H1 (cell line): Measurements from ENCODE around the gene FKBP10. TPM values are rescaled to one million over a fixed set of nuclear protein-coding genes. Genes with fewer than 3 reads are reported as not detected.

Experiments used
- CTCF ChIA-PET: fragments of 300-600 bp; sonication (Branson Sonifier 250); formaldehyde crosslinking; loops from one replicate; lab custom pipeline; 2021; ENCODE audit not compliant: partially characterized antibody; lab: Charles Lee
- POLR2A ChIA-PET: fragments of 300-600 bp; sonication (Branson Sonifier 250); formaldehyde crosslinking; loops from one replicate; lab custom pipeline; 2021; ENCODE audit warnings: inconsistent platforms; ENCODE audit not compliant: partially characterized antibody; lab: Charles Lee
- DNase-seq, 2 experiments: peaks; one replicate each; pipeline versions ENCODE4 v3.0.0 to v3.0.0-alpha.2; 2010 to 2022; ENCODE audit warnings: low spot score in 2 of 2, low read depth in 1 of 2, mixed read lengths in 1 of 2
- FAIRE-seq: peaks from 2 replicates; lab custom pipeline; 2011; peaks lifted over from hg19 to GRCh38; lab: Jason Lieb, UNC
- H2AFZ ChIP-seq: 2 replicates; pipeline ENCODE4 v1.8.1; 2012; ENCODE audit warnings: low read length, inconsistent platforms
- H2AK5ac ChIP-seq: 2 replicates; pipeline ENCODE4 v1.6.1; 2013; ENCODE audit warnings: low read depth, low read length
- H2BK120ac ChIP-seq: replicated peaks from 2 replicates; pipeline ENCODE3; 2013; ENCODE audit warnings: low read depth, low read length, inconsistent platforms
- H2BK12ac ChIP-seq: 2 replicates; pipeline ENCODE4 v1.6.1; 2013; ENCODE audit warnings: low read depth, low read length
- H2BK15ac ChIP-seq: 2 replicates; pipeline ENCODE4 v1.6.1; 2013; ENCODE audit warnings: low read length
- H2BK20ac ChIP-seq: 2 replicates; pipeline ENCODE4 v1.6.1; 2013; ENCODE audit warnings: low read length
- H2BK5ac ChIP-seq: 2 replicates; pipeline ENCODE4 v1.6.1; 2013; ENCODE audit warnings: low read depth, low read length
- H3K14ac ChIP-seq: 2 replicates; pipeline ENCODE4 v1.6.1; 2013; ENCODE audit warnings: inconsistent platforms; ENCODE audit not compliant: insufficient read length
- H3K18ac ChIP-seq: 2 replicates; pipeline ENCODE4 v1.6.1; 2013; ENCODE audit warnings: low read length; ENCODE audit errors: extremely low read depth
- H3K23ac ChIP-seq: 2 replicates; pipeline ENCODE4 v1.6.1; 2013; ENCODE audit warnings: inconsistent platforms; ENCODE audit not compliant: insufficient read length
- H3K23me2 ChIP-seq: 2 replicates; pipeline ENCODE4 v1.6.1; 2013; ENCODE audit warnings: low read depth, low read length
- H3K27ac ChIP-seq: 2 replicates; pipeline ENCODE4 v1.6.1; 2011; ENCODE audit warnings: low read depth, low read length, inconsistent platforms
- H3K27me3 ChIP-seq, 4 experiments: replicated peaks in 1 of 4; 1 replicate in 1 of 4; 2 replicates in 3 of 4; pipeline versions ENCODE4 v1.6.1 to v1.8.1; 2011 to 2013; ENCODE audit warnings: low read length in 3 of 4, mild to moderate bottlenecking in 3 of 4, inconsistent platforms in 2 of 4, mixed read lengths in 2 of 4, moderate library complexity in 1 of 4; ENCODE audit not compliant: control insufficient read depth in 3 of 4, insufficient read depth in 3 of 4; ENCODE audit errors: extremely low read depth in 1 of 4
- H3K36me3 ChIP-seq, 4 experiments: 2 replicates each; pipeline versions ENCODE4 v1.6.1 to v1.8.1; 2011 to 2013; ENCODE audit warnings: mild to moderate bottlenecking in 4 of 4, low read length in 3 of 4, moderate library complexity in 2 of 4, control low read depth in 1 of 4, inconsistent platforms in 1 of 4; ENCODE audit not compliant: insufficient read depth in 4 of 4, control insufficient read depth in 2 of 4
- H3K4ac ChIP-seq: replicated peaks from 2 replicates; pipeline ENCODE3; 2013; ENCODE audit warnings: low read length, low read depth, mixed read lengths, inconsistent platforms; ENCODE audit not compliant: insufficient read length
- H3K4me1 ChIP-seq, 4 experiments: replicated peaks in 1 of 4; 1 replicate in 1 of 4; 2 replicates in 3 of 4; pipeline versions ENCODE4 v1.6.1 to v1.8.1; 2011 to 2013; ENCODE audit warnings: low read length in 3 of 4, inconsistent platforms in 2 of 4, mixed read lengths in 1 of 4; ENCODE audit not compliant: insufficient read depth in 4 of 4, control insufficient read depth in 3 of 4
- H3K4me2 ChIP-seq, 2 experiments: 2 replicates each; pipeline versions ENCODE4 v1.6.1 to v1.8.1; 2011 to 2013; ENCODE audit warnings: low read depth in 2 of 2, low read length in 2 of 2, control low read depth in 1 of 2, inconsistent platforms in 1 of 2, mild to moderate bottlenecking in 1 of 2; ENCODE audit not compliant: insufficient read depth in 1 of 2
- H3K4me3 ChIP-seq, 4 experiments: fragments of 200-600, 300-600 bp in 1 of 4; sonication (generic), shearing (Covaris generic), sonication (Bioruptor Twin) in 1 of 4; 2 replicates each; pipeline versions ENCODE4 v1.5.1 to v1.8.1; 2011 to 2016; ENCODE audit warnings: low read length in 4 of 4, low read depth in 3 of 4, control low read depth in 2 of 4, inconsistent platforms in 2 of 4, mild to moderate bottlenecking in 2 of 4, mixed read lengths in 1 of 4, moderate library complexity in 1 of 4; ENCODE audit not compliant: insufficient read depth in 2 of 4; ENCODE audit errors: extremely low read depth in 1 of 4
- H3K56ac ChIP-seq: replicated peaks from 2 replicates; pipeline ENCODE3; 2013; ENCODE audit warnings: low read depth, mild to moderate bottlenecking, mixed read lengths, low read length, inconsistent platforms; ENCODE audit not compliant: insufficient read length
- H3K79me1 ChIP-seq: 2 replicates; pipeline ENCODE4 v1.6.1; 2013; ENCODE audit warnings: low read depth, low read length, control low read depth
- H3K79me2 ChIP-seq, 2 experiments: 2 replicates each; pipeline versions ENCODE4 v1.6.1 to v1.8.1; 2012 to 2013; ENCODE audit warnings: low read length in 2 of 2, mild to moderate bottlenecking in 2 of 2, inconsistent platforms in 1 of 2; ENCODE audit not compliant: insufficient read depth in 2 of 2, control insufficient read depth in 1 of 2
- H3K9ac ChIP-seq, 4 experiments: replicated peaks in 1 of 4; 1 replicate in 1 of 4; 2 replicates in 3 of 4; pipeline versions ENCODE4 v1.6.1 to v1.8.1; 2011 to 2013; ENCODE audit warnings: low read depth in 3 of 4, low read length in 3 of 4, control low read depth in 2 of 4, mild to moderate bottlenecking in 2 of 4, moderate library complexity in 2 of 4, inconsistent platforms in 1 of 4; ENCODE audit errors: extremely low read depth in 1 of 4
- H3K9me3 ChIP-seq, 2 experiments: 2 replicates each; pipeline versions ENCODE4 v1.6.1 to v1.8.1; 2012 to 2013; ENCODE audit warnings: mild to moderate bottlenecking in 2 of 2, moderate library complexity in 2 of 2, control low read depth in 1 of 2, inconsistent platforms in 1 of 2, low read depth in 1 of 2, low read length in 1 of 2, mixed read lengths in 1 of 2; ENCODE audit not compliant: insufficient read depth in 2 of 2
- H4K20me1 ChIP-seq, 2 experiments: replicated peaks in 1 of 2; 2 replicates each; pipeline versions ENCODE3 to v1.8.1; 2011 to 2013; ENCODE audit warnings: inconsistent platforms in 2 of 2, low read length in 2 of 2, mild to moderate bottlenecking in 1 of 2; ENCODE audit not compliant: insufficient read depth in 2 of 2, control insufficient read depth in 1 of 2
- H4K5ac ChIP-seq: 2 replicates; pipeline ENCODE4 v1.6.1; 2013; ENCODE audit warnings: low read length, low read depth, mixed read lengths, inconsistent platforms; ENCODE audit not compliant: insufficient read length
- H4K8ac ChIP-seq: 2 replicates; pipeline ENCODE4 v1.8.0; 2013; ENCODE audit warnings: mild to moderate bottlenecking, moderate library complexity, low read length, inconsistent platforms; ENCODE audit not compliant: insufficient read depth; ENCODE audit errors: extremely low read depth
- H4K91ac ChIP-seq: replicated peaks from 2 replicates; pipeline ENCODE3; 2013; ENCODE audit warnings: low read length, mixed read lengths, inconsistent platforms; ENCODE audit not compliant: insufficient read length
- ASH2L ChIP-seq: fragments of 200-600, 300-600 bp; sonication (generic); IDR thresholded peaks from one replicate; pipeline ENCODE4 v1.7.1; 2017; ENCODE audit warnings: low read length
- BRCA1 ChIP-seq: IDR thresholded peaks from 2 replicates; pipeline ENCODE4 v1.6.1; 2012; ENCODE audit warnings: low read depth, low read length, improper control_type of control experiment
- CTBP2 ChIP-seq: IDR thresholded peaks from 2 replicates; pipeline ENCODE4 v1.7.0; 2011; ENCODE audit warnings: borderline replicate concordance, mild to moderate bottlenecking, moderate library complexity, mixed read lengths, low read length; ENCODE audit not compliant: insufficient read depth, insufficient read length
- HDAC2 ChIP-seq, 2 experiments: fragments of 300-600 bp in 1 of 2; sonication (generic) in 1 of 2; IDR thresholded peaks; 2 replicates each; pipeline ENCODE4 v1.6.1; 2011 to 2012; ENCODE audit warnings: low read depth in 2 of 2, low read length in 2 of 2, mild to moderate bottlenecking in 2 of 2, moderate library complexity in 2 of 2, borderline replicate concordance in 1 of 2, inconsistent platforms in 1 of 2
- POLR2A ChIP-seq, 2 experiments: IDR thresholded peaks; 1 replicate in 1 of 2; 2 replicates in 1 of 2; pipeline ENCODE4 v1.6.1; 2011; ENCODE audit warnings: low read depth in 2 of 2, low read length in 2 of 2, mild to moderate bottlenecking in 2 of 2; ENCODE audit errors: control extremely low read depth in 1 of 2
- POU5F1 ChIP-seq: IDR thresholded peaks from 2 replicates; pipeline ENCODE4 v1.6.1; 2011; ENCODE audit warnings: low read depth, mild to moderate bottlenecking, low read length, moderate library complexity
- RAD21 ChIP-seq, 2 experiments: IDR thresholded peaks in 1 of 2; conservative IDR thresholded peaks in 1 of 2; 2 replicates each; pipeline ENCODE4 v1.6.1; 2011; ENCODE audit warnings: low read depth in 2 of 2, low read length in 2 of 2, improper control_type of control experiment in 1 of 2, inconsistent platforms in 1 of 2, mild to moderate bottlenecking in 1 of 2, moderate library complexity in 1 of 2
- RFX5 ChIP-seq: IDR thresholded peaks from 2 replicates; pipeline ENCODE4 v1.6.1; 2011; ENCODE audit warnings: low read depth, low read length, improper control_type of control experiment, borderline replicate concordance
- RNF2 ChIP-seq: fragments of 200-900, 300-1000 bp; sonication (generic); IDR thresholded peaks from 2 replicates; pipeline ENCODE4 v1.7.1; 2016; ENCODE audit warnings: borderline replicate concordance, low read depth, mild to moderate bottlenecking, antibody characterized with exemption, low read length; ENCODE audit not compliant: poor library complexity, severe bottlenecking; ENCODE audit errors: missing control alignments
- SRF ChIP-seq: IDR thresholded peaks from 2 replicates; pipeline ENCODE4 v1.6.1; 2011; ENCODE audit warnings: mild to moderate bottlenecking, low read depth, low read length, moderate library complexity
- SUZ12 ChIP-seq: fragments of 200-600 bp; sonication (generic); IDR thresholded peaks from 2 replicates; pipeline ENCODE4 v1.6.1; 2012; ENCODE audit warnings: mild to moderate bottlenecking, inconsistent platforms, low read length, moderate library complexity, mixed read lengths
- TAF1 ChIP-seq: IDR thresholded peaks from 2 replicates; pipeline ENCODE4 v1.6.1; 2011; ENCODE audit warnings: mild to moderate bottlenecking, low read depth, low read length
- ZNF274 ChIP-seq: IDR thresholded peaks from 2 replicates; pipeline ENCODE4 v1.7.0; 2012; ENCODE audit warnings: low read length, borderline replicate concordance; ENCODE audit errors: extremely low read depth
- WGBS, 2 experiments: shearing (Covaris generic) in 1 of 2; methylation state at CpG; one replicate each; pipeline versions ENCODE4 v1.1.6 to v1.1.7; 2013 to 2015; ENCODE audit warnings: low lambda C conversion rate in 2 of 2, mixed read lengths in 2 of 2, inconsistent platforms in 1 of 2, low coverage in 1 of 2, missing lambda C conversion rate in 1 of 2; ENCODE audit not compliant: insufficient replicate concordance in 2 of 2, insufficient coverage in 1 of 2, insufficient read length in 1 of 2; ENCODE audit errors: extremely low coverage in 1 of 2, missing lambda C conversion rate in 1 of 2; 5-methylcytosine and 5-hydroxymethylcytosine counted together
- polyA plus RNA-seq, 7 experiments: library from polyadenylated mRNA; depleted of rRNA in 3 of 7; stranded (reverse) in 5 of 7; unstranded in 2 of 7; fragments of >200 nt in 5 of 7; fragments of 200-250 nt in 2 of 7; gene quantifications; 1 replicate in 5 of 7; 2 replicates in 1 of 7; 4 replicates in 1 of 7; pipeline versions ENCODE4 v1.2.1 to v1.2.3, GENCODE V29; 2011 to 2013; ENCODE audit warnings: missing spikeins in 2 of 7, mixed read lengths in 2 of 7
- total RNA-seq: library from RNA; stranded (reverse); fragmentation: NEBNext Ultra II Directional; extraction: Animal tissue kit (Norgen Biotek cat#: 25700); gene quantifications from 2 replicates; pipeline ENCODE4 v1.2.1, GENCODE V29; 2021

The FKBP10 gene
- total and polyA plus RNA-seq, 2 of the 8 experiments (the other 6 are each of a cell fraction or from before 2014, with no cell fraction given): 173 to 283 TPM

DNA sequence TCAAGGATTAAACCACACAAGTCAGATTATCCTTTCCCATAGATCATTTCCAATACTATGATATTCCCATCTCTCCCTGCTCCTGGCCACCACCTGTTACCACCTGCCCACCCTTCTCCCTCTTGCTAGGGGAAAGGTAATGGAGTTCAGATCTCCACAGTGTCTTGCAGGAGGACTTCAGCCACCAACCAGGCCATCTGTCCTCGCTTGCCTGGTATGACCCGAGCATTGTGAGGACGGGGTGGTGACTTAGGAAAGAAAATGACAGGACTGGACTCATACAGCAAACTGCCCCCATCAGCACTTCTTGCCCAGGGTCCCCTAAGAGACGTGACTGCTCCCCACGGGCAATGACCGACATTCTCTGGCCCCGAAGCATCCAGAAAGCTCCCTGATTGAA, 10.8 kb downstream of the FKBP10 start:
- Histone ChIP-seq H4K20me1 (peaks cover 1 to 4% of the 10 kb centered on the region in 2 experiments), H4K8ac (no peak overlapping the region), H3K9ac (no peak overlapping the region), H4K5ac (no peak overlapping the region), H3K79me2 (no peaks in the 10 kb centered on the region), H3K56ac (no peak overlapping the region), H3K18ac (no peak overlapping the region), H3K23me2 (no peaks in the 10 kb centered on the region; the same call in 1 of the 2 replicates), H3K4me3 (no peak overlapping the region), H3K4me1 (peaks cover 0 to 15% (median 11%) of the 10 kb centered on the region in 4 experiments; a peak in 6 of 7 replicates), H2AFZ (no peak overlapping the region), H2BK12ac (no peak overlapping the region), H2BK5ac (no peak overlapping the region), H3K27me3 (no peaks in the 10 kb centered on the region), H2BK120ac (no peak overlapping the region), H2AK5ac (no peak overlapping the region), H3K9me3 (no peaks in the 10 kb centered on the region), H3K14ac (no peak overlapping the region), H4K91ac (no peak overlapping the region), H2BK15ac (no peak overlapping the region), H2BK20ac (no peak overlapping the region), H3K79me1 (0 out of 2 replicates have a peak, but pooled peaks cover 2% of the 10 kb centered on the region), H3K4ac (no peak overlapping the region), H3K27ac (no peak overlapping the region), H3K23ac (no peak overlapping the region), H3K36me3 (peaks cover 7 to 52% (median 12%) of the 10 kb centered on the region in 4 experiments; a peak in 7 of 8 replicates), H3K4me2 (no peak overlapping the region)
- DNase-seq (no peak), FAIRE-seq (no peak)
- ChIA-PET POLR2A (interaction anchor here (0.6 to 5.6 kb wide), 11 partner anchors 9 to 93 kb away, joined by 3 to 40 read pairs (median 4); partner anchors contain the start of genes FKBP10, KLHL10, KLHL11 and NT5C3B), CTCF (interaction anchor here (0.7 to 1.2 kb wide), 3 partner anchors 9 to 28 kb away, joined by 3 to 6 read pairs (median 3); no protein-coding TSS in a partner anchor)
- 87% methylated on average over 7 of the region's 7 CpGs; no CpG with 5 or more reads in 1 of the 2 experiments for WGBS, 2 experiments
- TF ChIP-seq BRCA1: no peak
- no peak for TF ChIP-seq HDAC2 (IDR thresholded peaks at IDR 0.05; ENCODE audit: borderline replicate concordance in 1 of 2, low read depth in 2 of 2, low read length in 2 of 2)
- no peak for TF ChIP-seq RFX5
- TF ChIP-seq ASH2L: no peak
- no peak for TF ChIP-seq CTBP2
- no peak for TF ChIP-seq POU5F1
- TF ChIP-seq SRF: no peak
- no peak for TF ChIP-seq SUZ12
- no peak for TF ChIP-seq TAF1
- no peak for TF ChIP-seq RNF2
- no peak for TF ChIP-seq POLR2A (IDR thresholded peaks at IDR 0.05; ENCODE audit: control extremely low read depth in 1 of 2, low read depth in 2 of 2, low read length in 2 of 2)
- no peak for TF ChIP-seq ZNF274
- no peak for TF ChIP-seq RAD21 (IDR thresholded peaks at IDR 0.05 in 1 of 2, conservative IDR thresholded peaks at IDR 0.05 in 1 of 2; ENCODE audit: low read depth in 2 of 2, low read length in 2 of 2)
